NCI-H2107 treated with DMSO at 0.1 percent for 48 hours (cell line): ENCODE measurements around the gene DAZL.
A peak's percentile ranks its signal among the peaks of the same experiment; 100 is the strongest.

Experiments used
- DNase-seq: peaks from one replicate; lab custom pipeline; 2025; ENCODE audit not compliant: unreplicated experiment; lab: John Stamatoyannopoulos, UW

Gene DAZL

GRCh38 chr3:16596352-16597032 is 8.7 kb downstream of the DAZL start:
- DNase-seq = no peak

DNA sequence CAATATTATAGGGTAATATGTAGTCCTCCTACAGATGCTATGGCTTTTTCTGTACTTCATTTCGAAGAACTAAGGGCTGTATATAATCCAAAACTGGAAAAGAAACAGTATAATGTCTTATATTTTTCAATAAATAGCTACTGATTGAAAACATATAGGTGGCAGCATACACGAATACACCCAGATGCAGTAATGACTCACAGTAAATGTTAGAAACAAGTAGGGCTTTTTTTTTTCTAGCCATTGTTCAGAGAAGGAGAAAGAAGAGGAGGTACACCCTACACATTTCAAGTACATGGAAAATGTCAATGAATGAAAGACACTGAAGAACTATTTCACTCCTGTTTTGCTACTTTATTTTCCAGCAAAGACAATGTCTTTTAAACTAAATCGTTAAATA is 9.4 kb downstream of the DAZL start:
- no peak for DNase-seq

DNA sequence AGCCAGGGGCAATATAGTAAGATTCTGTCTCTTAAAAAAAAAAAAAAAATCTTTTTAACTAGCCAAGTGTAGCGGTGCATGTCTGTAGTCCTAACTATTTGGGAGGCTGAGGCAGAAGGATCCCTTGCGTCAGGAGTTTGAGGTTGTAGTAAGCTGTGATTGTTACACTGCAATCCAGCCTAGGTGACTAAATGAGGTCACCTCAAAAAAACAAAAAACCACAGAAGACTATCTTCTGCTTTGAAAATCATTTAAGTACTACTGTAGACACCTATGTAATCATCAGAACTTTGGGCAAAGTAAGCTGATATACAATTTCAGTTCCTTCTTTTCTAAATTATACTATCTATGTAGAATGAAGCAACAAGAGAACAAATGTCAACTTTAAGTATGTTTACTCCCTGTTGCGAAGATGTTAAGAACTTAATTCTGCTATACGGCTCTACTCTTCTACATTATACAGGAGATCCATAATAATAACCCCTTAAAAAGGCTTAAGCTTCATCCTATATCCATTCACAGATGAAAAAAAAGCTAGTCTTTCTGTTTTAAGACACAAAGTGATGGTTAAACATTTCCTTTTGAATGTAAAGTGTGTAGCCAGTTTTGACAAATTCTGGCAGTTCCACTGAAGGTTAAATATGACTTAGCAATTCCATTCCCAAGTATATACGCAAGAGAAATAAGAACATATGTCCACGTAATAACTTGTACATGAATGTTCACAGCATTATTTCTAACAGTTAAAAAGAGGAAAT is 15.2 kb downstream of the DAZL start:
- no peak for DNase-seq

GRCh38 chr3:16589120-16589519 is 16.1 kb downstream of the DAZL start:
- no peak for DNase-seq

GRCh38 chr3:16587681-16588060 is 17.6 kb downstream of the DAZL start:
- DNase-seq = no peak

DNA sequence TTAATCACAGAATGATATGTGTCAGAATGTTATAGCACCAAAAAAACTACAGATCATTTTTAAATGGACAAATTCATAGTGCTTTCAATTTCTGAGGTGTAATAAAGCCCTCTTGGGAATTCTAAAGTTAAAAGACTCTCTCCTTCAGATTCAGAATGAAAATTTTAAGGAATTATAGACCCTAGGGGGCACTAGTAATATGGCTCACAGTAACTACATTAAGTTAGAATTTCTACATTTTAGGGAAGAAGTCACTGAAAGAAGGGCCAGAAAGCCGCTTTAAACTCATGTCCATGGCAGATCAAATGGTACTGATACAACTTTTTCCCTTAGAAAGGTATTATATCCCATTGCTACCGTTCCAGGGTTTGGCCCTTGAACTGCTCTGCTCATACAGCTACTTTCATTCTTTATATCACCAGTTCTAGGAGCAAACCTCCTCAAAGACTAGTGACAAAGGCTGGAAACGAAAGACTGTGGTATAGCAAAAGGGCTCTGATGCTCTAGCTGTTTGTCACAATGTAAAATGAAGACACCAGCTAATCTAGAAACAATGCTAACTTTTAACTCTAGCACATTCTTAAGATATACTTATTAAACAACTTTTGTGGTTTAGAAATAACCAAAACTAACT is 18.1 kb downstream of the DAZL start:
- no peak for DNase-seq

DNA sequence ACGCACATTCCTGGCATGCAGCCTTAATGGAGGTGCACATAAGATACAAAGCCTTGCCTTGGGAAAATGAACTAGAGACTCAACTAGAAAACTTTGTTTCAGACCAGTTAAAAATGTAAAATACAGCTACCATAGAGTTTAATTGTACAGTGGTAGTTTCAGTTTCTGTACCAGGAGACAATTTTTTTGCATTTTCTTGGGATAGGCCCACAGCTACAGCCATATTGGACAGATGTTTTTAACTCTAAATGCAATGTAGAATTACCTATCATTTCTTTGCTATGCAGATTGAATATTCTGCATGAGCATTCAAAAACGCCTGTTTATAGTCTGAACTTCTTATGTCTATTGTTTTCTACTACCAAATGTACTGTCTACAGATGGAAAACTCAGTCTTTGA is 20.3 kb downstream of the DAZL start:
- no peak for DNase-seq

GRCh38 chr3:16583551-16583950 is 21.7 kb downstream of the DAZL start:
- DNase-seq = no peak

- DNase-seq = no peak
These were observed 35.1 kb downstream of the DAZL start for GRCh38 chr3:16570113-16570512.

DNA sequence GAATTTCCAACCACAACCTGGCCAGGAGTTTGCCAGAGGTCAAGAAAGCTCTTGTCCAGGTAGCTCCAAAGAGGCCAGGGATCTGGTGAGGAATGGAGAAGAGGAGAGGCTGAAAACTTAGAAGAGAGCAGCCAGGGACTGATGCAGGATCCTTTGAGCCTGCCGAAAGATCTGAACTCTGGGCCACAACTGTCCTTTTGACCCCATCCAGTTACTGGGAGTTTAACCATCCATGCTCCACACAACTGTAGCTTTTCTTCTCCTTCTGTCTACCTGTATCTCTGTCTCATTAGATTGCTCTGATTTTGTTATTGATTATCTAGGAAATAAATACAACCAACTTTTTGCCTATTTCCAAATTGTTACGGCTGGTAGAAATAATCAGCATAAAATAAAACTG is 36.7 kb downstream of the DAZL start:
- no peak for DNase-seq

DNA sequence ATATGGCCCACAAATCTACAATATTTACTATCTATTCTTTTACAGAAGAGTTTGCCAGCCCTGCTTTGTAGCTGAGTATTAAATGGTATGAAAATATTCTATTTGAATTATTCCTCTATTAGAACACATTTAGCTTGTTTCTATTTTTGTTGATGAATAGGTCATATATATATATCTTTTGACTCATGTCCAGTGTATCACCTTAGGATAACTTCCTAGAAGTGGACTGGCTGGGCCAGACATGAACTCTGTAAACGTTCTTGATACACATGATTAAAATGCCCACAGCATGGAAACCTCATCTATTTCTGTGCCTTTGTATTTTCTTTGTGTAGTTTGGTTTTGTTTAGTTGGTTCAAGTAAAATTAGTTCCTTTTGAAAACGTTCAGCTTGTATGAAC is 37.1 kb downstream of the DAZL start:
- DNase-seq = no peak

DNA sequence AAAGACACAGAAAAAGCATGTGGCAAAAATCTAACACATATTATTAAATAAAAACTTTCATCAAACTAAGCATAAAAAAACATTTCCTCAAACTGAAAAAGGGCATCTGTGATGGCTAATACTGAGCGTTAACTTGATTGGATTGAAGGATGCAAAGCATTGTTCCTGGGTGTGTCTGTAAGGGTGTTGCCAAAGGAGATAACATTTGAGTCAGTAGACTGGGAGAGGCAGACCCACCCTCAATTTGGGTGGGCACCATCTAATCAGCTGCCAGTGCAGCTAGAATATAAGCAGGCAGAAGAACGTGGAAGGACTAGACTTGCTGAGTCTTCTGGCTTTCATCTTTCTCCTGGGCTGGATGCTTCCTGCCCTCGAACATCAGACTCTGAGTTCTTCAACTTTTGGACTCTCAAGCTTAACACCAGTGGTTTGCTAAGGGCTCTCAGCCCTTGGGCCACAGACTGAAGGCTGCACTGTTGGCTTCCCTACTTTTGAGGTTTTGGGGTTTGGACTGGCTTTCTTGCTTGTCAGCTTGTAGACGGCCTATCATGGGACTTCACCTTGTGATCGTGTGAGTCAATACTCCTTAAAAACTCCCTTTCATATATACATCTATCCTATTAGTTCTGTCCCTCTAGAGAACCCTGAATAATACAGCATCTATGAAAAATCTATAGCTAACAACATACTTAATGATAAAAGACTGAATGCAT is 45.4 kb downstream of the DAZL start:
- no peak for DNase-seq

GRCh38 chr3:16554126-16554525 is 51.1 kb downstream of the DAZL start:
- no peak for DNase-seq

DNA sequence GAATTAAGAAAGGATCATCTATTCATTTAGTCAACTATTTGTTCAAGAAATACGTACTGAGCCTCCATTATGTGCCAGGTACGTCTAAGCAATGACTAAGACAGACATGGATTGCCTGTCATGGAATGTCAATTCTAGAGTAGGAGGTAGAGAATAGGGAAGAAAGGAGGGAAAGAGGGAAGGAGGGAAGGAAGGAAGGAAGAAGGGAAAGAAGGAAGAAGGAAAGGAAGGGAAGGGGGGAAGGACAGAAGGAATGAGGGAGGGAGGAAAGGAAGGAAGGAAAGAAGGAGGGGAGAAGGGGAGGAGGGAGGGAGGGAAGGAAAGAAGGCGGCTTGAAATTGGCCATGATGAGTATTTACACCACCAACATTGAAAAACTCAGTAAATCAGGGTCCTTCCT is 52.5 kb downstream of the DAZL start:
- DNase-seq = no peak

DNA sequence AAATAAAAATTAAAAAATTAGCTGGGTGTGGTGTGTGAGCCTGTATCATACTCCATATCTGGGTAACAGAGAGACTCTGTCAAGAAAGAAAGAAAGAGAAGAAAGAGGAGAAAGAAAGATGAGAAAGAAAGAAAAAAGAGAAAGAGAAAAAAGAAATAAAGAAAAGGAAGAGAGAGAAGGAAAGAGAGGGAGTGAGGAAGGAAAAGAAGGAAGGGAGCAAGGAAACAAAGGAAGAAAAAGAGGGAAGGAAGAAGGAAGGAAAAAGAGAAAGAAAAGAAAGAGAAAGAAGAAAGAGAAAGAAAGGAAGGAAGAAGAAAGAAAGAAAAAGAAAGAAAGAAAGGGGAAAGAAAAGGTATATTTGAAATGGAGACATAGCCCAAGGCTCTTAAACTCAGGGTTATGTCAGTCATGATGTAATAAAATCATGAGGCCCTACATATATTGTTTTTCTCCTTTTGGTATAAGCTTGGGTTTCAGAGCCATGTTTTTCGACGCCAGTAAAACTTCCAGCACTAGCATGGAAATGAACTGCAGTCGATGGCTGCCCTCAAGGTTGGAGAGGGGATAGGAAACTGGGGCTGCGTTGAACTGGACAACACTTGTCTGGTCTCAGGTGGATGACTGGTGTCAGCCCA is 53.8 kb downstream of the DAZL start:
- no peak for DNase-seq

DNA sequence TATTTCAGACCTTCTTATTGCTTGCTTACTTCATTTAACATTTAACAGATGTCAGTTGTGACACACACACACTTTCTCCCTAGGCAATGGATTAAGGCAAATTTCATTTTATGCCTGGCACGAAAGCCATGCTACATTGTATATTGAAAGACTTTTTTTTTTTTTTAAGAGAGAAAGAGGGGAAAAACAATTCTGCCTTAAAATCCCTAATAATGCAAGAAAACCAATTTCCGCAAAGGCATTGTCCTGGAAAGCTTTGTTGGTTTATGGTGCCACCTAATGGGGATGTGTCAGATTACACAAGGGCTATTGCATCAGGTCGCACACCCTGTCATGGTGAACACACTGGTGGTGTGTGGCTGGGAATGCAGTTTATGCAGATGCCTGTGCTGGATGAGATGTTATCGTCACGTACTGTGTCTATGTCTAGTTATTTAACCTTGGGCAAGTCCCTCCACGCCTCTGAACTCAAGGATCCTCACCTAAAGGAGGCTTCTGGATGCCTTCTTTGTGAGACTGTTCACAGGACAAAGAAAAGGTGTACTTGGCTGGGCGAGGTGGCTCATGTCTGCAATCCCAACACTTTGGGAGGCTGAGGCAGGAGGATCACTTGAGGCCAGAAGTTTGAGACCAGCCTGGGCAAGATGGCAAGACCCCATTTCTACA is 54.4 kb downstream of the DAZL start:
- DNase-seq = peak; percentile 45

GRCh38 chr3:16550305-16550675 is 54.9 kb downstream of the DAZL start:
- no peak for DNase-seq

- DNase-seq = no peak
These were observed 56.5 kb downstream of the DAZL start for GRCh38 chr3:16548721-16549120.

GRCh38 chr3:16547561-16548357 is 57.5 kb downstream of the DAZL start:
- DNase-seq = no peak
